Body of pancreas (tissue), 4 donors: Measurements from ENCODE around the gene FLAD1.

Experiments used
- POLR2A ChIP-seq, 3 donors: fragments of 450-650 bp; IDR thresholded peaks; one replicate each; pipeline ENCODE4 v1.6.1; 2016; ENCODE audit warnings: antibody characterized with exemption in 3 of 3, mild to moderate bottlenecking in 2 of 3
- TF ChIP-seq, protein P1 (sequence below), 7 experiments: fragments of 450-650 bp in 4 of 7; fragments of 200-600 bp in 3 of 7; sonication (generic) in 3 of 7; IDR thresholded peaks; one replicate each; pipeline ENCODE4 v1.5.1; 2016 to 2019; ENCODE audit warnings: antibody characterized with exemption in 7 of 7

GRCh38 chr1:155013632-155014031 lies 30.5 kb downstream of the FLAD1 start:
- TF ChIP-seq, protein P1, sequence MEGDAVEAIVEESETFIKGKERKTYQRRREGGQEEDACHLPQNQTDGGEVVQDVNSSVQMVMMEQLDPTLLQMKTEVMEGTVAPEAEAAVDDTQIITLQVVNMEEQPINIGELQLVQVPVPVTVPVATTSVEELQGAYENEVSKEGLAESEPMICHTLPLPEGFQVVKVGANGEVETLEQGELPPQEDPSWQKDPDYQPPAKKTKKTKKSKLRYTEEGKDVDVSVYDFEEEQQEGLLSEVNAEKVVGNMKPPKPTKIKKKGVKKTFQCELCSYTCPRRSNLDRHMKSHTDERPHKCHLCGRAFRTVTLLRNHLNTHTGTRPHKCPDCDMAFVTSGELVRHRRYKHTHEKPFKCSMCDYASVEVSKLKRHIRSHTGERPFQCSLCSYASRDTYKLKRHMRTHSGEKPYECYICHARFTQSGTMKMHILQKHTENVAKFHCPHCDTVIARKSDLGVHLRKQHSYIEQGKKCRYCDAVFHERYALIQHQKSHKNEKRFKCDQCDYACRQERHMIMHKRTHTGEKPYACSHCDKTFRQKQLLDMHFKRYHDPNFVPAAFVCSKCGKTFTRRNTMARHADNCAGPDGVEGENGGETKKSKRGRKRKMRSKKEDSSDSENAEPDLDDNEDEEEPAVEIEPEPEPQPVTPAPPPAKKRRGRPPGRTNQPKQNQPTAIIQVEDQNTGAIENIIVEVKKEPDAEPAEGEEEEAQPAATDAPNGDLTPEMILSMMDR (IDR thresholded peaks at IDR 0.05), result no peak
- TF ChIP-seq POLR2A (IDR thresholded peaks at IDR 0.05), result no peak
